Measurements from ENCODE around the gene FGF14.

GRCh38 chr13:101708115-101708514, 693.7 kb downstream of the FGF14 start:
- TF ChIP-seq POLR2A (IDR thresholded peaks at IDR 0.05) (no peak), CTCF (IDR thresholded peaks at IDR 0.05) (no peak), POLR2AphosphoS5 (IDR thresholded peaks at IDR 0.05) (no peak)
